ENCODE data around the gene RALGDS.

DNA sequence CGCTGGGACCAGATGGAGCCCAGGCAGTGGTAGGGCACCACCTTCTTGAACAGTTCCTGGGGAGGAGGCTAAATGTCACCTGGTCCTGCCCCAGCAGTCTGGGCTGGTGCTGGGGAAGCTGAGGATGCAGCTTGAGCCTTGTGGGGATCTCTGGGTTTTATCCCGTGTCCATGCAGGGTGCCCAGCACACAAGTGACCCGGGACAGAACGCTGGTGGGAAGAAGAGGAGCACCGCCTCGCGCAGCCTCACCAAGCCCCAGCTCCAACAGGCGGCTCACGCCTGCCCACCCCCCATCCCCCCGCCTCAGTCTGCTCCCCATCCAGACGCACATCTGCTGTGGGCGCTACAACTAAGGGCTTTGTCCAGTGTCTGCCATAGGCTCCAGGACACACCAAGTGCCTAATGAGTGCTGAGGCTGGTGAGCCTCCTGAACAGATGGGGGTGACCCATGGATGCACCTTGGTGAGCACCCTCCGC lies 13.8 kb downstream of the RALGDS start:
- TF ChIP-seq, protein P1, sequence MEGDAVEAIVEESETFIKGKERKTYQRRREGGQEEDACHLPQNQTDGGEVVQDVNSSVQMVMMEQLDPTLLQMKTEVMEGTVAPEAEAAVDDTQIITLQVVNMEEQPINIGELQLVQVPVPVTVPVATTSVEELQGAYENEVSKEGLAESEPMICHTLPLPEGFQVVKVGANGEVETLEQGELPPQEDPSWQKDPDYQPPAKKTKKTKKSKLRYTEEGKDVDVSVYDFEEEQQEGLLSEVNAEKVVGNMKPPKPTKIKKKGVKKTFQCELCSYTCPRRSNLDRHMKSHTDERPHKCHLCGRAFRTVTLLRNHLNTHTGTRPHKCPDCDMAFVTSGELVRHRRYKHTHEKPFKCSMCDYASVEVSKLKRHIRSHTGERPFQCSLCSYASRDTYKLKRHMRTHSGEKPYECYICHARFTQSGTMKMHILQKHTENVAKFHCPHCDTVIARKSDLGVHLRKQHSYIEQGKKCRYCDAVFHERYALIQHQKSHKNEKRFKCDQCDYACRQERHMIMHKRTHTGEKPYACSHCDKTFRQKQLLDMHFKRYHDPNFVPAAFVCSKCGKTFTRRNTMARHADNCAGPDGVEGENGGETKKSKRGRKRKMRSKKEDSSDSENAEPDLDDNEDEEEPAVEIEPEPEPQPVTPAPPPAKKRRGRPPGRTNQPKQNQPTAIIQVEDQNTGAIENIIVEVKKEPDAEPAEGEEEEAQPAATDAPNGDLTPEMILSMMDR (conservative IDR thresholded peaks at IDR 0.05; ENCODE audit: low read length), result no peak
- TF ChIP-seq EZH2phosphoT487 (IDR thresholded peaks at IDR 0.05; ENCODE audit: borderline replicate concordance, low read depth, low read length), result no peak

Measured in OCI-LY7 (cell line).